GM18505 (cell line): ENCODE data around the gene WWC2.

Experiments
- ATAC-seq: cut with Tn5 transposase; IDR thresholded peaks from one replicate; pipeline ENCODE4 v1.9.1; 2021; ENCODE audit not compliant: unreplicated experiment
- POLR2A ChIP-seq: IDR thresholded peaks from 4 replicates; pipeline ENCODE4 v1.6.1; 2011; ENCODE audit warnings: borderline replicate concordance; ENCODE audit not compliant: insufficient read depth, insufficient read length; ENCODE audit errors: extremely low read depth

The WWC2 gene

GRCh38 chr4:183329244-183329643, 230.2 kb downstream of the WWC2 start:
- ATAC-seq, result no peak
- no peak for TF ChIP-seq POLR2A

- ATAC-seq, result no peak
- TF ChIP-seq POLR2A, result no peak
These were observed 231.1 kb downstream of the WWC2 start for GRCh38 chr4:183329954-183330742.

- ATAC-seq, result no peak
- no peak for TF ChIP-seq POLR2A
These were observed 231.8 kb downstream of the WWC2 start for GRCh38 chr4:183330841-183331240.

DNA sequence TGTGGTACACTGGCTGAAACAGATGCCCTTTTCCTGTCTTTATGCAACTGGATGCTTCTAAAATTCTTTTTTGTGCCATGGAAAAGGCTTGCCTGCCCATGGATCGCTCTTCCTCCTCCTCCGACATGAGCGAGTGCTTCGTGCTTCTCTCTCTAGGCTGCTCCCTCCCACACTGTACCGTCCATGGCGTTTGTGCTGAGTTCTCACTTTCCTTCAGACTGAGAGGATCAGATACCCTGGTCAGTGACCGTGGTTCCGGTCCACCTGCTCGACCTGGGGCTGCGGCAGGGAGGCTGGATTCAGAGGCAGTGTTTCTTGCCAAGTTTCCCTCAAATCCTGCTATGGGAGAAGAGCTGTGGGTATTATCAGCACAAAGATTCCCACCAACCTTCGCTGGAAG, 233.4 kb downstream of the WWC2 start:
- ATAC-seq, result no peak
- TF ChIP-seq POLR2A, result no peak

GRCh38 chr4:183333202-183333601, 234.1 kb downstream of the WWC2 start:
- no peak for TF ChIP-seq POLR2A
- ATAC-seq, result no peak

DNA sequence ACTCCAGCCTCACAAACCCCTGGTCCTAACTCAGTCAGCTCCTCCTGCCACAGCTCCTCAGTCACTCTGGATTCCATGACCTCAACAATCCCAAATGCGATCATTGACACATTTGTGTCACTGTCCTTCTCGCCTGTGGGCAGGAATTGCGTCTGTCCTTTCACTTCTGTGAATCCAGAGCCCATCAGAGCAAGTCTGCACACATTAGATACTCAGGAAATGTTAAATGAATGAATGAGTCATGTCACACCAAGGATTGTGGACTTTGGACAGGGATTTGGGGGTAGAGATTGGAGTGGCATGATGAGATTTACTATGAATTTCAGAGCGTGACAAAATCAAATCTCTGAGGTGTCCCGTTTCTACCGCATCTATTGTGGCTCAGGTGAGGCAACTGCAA, 234.9 kb downstream of the WWC2 start:
- no peak for ATAC-seq
- TF ChIP-seq POLR2A, result no peak

DNA sequence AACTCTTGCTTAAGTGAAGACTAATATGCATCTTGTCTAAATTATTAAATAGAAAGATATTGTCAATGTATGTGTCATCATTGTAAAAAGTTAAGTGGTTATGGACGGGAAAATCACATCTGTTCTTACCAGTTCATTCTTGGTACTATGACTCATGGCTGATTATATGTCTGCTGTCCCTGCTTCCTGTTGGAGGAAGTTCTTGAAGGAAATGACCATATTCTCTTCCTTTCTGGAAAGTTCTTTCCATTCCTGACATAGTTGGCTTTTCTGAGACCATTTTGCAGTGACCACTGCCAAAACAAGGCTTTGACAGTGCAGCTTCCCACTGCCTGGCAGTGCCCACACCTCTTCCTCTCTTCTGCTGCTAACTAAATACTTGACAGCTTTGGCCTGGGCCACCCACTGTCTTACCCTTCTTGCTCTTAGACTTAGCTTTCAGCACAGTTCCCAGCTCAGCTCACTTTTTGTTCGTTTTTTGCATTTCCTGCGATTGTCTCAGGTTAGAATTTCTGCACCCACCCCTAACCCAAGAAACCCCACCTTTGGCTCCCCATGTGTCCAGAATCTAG, 236.4 kb downstream of the WWC2 start:
- no peak for TF ChIP-seq POLR2A
- ATAC-seq, result no peak

DNA sequence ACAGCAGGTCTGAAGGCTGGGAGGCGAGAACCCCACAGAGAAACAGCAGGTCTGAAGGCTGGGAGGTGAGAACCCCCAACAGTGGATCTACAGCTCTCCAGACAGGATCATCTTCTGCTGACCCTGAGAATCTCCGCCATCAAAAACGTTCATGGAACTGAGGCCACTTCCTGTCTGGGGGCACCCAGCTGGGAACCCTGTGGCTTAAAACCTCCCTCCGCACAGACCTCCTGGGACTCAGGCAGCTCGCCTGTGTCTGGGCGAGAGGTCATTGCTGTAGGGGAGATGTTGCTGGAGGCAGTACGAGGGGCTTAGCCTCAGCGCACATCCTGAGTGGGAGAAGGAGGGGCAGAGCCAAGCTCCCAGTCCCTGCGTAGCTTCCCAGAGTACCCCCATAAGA, 238.3 kb downstream of the WWC2 start:
- TF ChIP-seq POLR2A, result no peak
- ATAC-seq, result no peak

- ATAC-seq, result no peak
- no peak for TF ChIP-seq POLR2A
These were observed 238.8 kb downstream of the WWC2 start for GRCh38 chr4:183337833-183338232.

DNA sequence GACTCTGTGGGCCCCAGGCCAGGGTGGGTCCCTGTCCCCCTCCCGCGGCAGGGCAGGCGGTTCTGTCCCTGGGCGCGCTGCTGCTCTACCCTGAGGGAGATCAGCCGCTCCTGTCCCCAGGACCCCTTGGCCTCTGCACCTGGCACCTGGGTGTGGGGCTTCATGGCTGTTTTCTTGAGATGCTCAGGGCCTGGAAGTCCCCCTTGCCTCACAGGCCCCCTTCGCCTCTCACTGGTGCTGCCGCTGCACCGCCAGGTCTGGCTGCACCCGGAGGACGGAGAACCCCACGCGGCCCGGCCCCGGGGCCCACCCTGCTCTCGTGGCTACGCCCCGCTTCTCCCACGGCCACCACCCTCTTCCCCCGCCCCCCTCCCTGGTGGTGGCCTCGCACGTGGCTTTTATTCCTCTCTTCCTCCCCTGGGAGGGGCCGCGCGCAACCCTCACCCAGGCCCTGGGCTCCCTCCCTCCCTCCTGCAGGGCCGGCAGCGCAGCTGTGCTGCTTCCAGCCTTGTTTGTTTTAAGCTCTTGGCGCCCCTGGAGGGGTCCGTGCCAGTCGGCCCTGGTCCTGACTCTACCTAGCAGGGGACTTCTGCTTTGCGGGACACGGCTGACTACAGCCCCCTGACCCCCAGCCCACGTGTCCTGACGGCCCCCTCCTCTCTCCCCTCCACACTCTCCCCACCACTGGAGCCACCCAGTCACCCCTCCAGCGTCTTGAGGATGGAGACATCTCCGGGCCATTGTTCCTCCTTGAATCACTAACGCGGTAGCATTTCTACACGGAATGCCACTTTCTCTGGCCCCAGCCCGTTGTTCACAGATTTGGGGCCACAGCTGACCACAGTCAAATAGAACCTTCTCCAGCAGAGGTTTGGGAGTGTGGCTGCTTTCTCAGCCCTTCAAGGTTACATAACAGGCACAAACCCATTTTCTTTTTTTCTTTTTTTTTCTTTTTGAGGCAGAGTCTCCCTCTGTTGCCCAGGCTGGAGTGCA, 243.8 kb downstream of the WWC2 start:
- ATAC-seq, result no peak
- TF ChIP-seq POLR2A, result no peak

GRCh38 chr4:183343730-183344129, 244.7 kb downstream of the WWC2 start:
- no peak for ATAC-seq
- no peak for TF ChIP-seq POLR2A

DNA sequence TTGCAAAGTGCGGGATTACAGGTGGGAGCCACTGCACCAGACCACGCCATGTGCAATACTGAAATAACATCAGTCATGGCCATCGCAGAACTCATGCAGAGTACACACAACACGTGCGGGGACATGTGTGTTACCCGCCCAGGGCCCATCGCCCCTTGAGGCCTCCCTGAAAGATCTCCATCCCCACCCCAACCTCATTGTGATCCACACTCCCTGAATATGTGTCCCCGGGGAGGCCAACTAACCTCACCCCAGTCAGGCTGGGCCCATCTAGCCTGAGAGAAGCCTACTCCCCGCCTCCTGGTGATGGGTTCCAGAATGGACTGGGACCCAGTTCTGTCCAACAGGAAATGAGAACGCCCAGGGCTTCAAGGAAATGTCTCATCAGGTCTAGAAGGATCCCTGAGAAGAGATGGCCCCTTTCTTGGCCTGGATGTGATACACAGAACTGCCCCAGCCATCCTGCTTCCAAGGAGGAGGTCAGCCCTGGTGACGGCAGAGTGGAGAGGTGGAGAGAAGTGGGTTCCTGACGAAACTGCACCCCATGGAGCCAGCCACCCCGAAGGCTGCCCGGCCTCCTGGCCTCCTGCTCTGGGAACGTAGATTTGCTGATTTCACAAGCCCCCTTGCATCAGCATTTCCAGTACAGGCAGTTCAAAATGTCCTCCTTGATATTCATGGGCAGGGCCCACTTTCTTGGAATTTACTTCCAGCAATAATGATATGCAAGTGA, 245.6 kb downstream of the WWC2 start:
- no peak for TF ChIP-seq POLR2A
- no peak for ATAC-seq

DNA sequence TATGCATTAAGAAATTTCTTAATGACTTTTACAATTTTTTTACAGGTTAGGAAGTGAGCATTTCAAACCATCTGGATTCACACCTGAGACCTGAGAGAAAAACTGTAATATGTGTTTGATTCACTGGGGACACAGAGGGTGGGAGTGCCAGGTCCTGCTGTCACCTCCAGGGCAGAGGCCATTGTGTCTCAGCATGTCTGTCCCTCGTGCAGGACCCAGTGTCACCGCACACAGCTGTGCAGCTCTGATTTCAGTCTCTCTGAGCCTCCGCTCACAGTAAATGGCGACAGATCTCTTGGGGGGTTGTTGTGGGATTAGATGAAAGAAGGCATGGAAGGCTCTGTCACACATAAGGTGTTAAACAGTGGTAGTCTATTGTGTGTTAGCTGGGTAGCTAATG, 246.2 kb downstream of the WWC2 start:
- TF ChIP-seq POLR2A, result no peak
- no peak for ATAC-seq

GRCh38 chr4:183347146-183347545, 248.1 kb downstream of the WWC2 start:
- ATAC-seq, result no peak
- TF ChIP-seq POLR2A, result no peak

DNA sequence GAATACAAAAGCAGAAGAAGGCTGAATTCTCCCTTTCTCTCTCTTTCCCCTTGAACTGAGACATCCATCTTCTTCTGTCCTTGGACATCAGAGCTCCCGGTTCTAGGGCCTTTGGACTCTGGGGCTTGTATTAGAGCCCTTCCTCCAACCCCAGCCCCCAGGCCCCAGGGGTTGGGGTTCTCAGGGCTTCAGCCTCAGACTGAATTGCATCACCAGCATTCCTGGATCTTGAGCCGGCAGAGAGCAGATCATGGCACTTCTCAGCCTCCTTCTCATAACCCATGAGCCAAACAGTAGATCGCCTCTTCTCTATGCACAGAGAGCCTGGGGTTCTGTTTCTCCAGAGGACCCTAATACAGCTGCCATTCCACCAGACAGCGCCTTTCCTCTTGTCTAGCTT, 248.5 kb downstream of the WWC2 start:
- no peak for TF ChIP-seq POLR2A
- ATAC-seq, result no peak
